AG09319 (cell line): ENCODE results near the gene PAQR7.

ENCODE experiments used
- DNase-seq: peaks from one replicate; pipeline ENCODE4 v3.0.0-alpha.2; 2010; ENCODE audit warnings: low read depth; ENCODE audit errors: extremely low read depth
- TF ChIP-seq, protein P1 (sequence below): IDR thresholded peaks from 2 replicates; pipeline ENCODE4 v1.5.1; 2011; ENCODE audit warnings: low read depth, mild to moderate bottlenecking, inconsistent platforms, low read length, moderate library complexity

The PAQR7 gene

DNA sequence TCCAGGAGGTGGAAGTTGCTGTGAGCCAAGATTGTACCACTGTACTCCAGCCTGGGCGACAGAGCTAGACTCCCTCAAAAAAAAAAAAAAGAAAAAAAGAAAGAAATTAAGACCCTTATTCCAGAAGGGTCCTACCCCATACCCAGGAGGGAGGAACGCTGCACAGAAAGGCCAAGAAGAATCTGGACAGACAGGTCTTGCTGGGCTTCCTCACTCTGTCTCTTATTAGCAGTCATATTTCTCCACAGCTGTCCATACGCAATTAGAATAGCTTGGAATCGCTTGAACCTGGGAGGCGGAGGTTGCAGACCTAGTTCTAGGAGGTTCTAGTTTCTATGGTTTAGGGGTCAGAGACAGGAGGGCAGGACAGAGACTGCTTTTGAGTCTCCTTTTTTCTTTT, 3.2 kb upstream of the PAQR7 start:
- no peak for DNase-seq
- TF ChIP-seq, protein P1, sequence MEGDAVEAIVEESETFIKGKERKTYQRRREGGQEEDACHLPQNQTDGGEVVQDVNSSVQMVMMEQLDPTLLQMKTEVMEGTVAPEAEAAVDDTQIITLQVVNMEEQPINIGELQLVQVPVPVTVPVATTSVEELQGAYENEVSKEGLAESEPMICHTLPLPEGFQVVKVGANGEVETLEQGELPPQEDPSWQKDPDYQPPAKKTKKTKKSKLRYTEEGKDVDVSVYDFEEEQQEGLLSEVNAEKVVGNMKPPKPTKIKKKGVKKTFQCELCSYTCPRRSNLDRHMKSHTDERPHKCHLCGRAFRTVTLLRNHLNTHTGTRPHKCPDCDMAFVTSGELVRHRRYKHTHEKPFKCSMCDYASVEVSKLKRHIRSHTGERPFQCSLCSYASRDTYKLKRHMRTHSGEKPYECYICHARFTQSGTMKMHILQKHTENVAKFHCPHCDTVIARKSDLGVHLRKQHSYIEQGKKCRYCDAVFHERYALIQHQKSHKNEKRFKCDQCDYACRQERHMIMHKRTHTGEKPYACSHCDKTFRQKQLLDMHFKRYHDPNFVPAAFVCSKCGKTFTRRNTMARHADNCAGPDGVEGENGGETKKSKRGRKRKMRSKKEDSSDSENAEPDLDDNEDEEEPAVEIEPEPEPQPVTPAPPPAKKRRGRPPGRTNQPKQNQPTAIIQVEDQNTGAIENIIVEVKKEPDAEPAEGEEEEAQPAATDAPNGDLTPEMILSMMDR, result no peak

DNA sequence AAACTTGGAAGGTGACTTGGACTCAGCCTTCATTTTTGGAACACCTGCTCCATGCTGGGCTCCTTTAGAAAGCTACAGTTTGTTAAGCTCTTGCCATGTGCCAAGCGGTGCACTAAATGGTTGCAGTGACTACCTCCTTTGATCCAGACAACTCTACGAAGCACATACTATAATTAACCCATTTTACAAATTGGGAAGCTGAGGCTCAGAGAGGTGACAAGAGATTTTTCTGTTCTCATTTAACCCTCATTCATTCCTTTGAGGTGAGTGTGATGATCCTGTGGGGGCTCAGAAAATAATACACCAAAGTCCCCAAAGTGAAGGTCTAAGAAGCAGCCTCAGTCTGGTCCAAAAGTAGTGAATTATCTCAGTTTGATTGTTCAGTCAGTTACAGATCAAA, 1.6 kb upstream of the PAQR7 start:
- TF ChIP-seq, protein P1, result no peak
- DNase-seq, result no peak

DNA sequence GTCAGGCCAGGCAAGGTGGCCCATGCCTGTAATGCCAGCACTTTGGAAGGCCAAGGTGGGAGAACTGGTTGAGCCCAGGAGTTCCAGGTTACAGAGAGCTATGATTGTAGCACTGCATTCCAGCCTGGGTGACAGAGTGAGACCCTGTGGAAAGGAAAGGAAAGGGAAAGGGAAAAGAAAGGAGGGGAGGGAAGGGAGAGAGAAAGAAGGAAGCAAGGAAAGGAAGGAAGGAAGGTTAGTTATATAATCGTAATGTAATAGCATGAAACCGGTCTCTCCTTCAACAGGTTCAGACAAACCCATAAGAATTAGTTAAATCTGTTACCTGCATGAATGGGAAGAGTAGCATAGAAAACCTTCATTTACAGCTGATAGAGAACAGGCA, 1.2 kb upstream of the PAQR7 start:
- TF ChIP-seq, protein P1, result no peak
- no peak for DNase-seq

DNA sequence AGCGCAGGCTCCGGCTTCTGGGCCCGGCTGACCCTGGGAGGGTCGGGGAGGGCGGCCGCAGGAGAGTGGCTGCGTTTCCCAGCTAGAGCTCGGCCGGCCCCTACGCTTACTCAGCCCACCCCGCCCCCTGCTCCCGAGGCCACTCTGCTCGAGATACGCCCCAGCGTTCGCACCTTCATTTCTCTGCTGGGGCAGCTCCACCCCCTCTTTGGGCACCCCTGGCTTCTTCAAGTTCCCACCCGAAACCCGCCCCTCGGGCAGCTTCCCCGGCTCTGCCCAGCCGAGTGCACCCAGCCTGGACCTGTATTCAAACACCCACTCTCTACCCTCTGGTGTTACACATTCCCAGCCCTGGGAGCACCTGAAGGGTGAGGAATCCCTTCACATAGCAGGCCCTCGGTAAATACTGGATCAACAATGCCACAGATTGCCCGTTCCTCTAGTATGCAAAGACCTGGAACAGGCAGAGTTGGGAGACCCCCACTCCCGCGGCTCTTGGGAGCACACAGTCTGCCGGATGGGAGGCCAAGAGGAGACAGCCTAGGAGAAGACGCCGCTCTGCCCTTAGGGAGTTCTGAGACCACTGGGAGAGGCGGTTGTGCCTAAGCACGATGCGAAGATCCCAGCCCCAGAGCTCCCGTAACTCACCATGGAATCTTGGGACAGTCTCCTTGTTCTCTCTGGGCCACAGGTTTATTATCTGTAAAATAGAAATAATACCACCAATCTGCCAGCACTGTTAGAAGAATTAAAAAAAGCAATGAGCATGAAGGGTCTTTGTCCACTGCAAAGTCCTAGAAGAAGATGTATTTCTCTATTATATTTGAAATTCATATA, 566 bp upstream of the PAQR7 start:
- TF ChIP-seq, protein P1, result no peak
- DNase-seq, result no peak

DNA sequence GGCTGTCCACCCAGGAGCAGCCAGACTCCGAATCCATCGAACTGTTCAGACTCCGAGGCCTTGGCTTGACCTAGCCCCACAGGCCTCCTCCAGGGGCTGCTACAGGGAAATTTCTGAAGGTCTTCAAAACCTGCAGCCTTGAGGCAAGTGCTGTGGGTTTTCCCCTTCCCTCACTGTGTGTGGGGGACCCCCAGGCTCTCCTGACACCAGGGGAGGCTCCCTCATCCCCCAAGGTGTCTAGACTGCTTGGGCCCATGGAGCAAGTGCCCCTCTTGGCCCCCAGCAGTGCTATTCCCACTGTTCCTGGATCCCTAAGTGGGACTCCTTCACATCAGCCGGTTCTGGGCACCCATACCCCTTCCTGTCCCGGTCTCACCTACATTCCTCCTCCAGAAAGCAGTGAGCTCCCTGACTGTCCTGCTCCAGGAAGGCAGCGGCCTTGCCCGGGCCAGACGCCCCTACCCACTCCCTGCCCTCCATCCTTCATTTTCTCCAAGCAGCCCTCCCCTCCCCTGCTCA, 814 bp downstream of the PAQR7 start:
- no peak for DNase-seq
- TF ChIP-seq, protein P1, result no peak

DNA sequence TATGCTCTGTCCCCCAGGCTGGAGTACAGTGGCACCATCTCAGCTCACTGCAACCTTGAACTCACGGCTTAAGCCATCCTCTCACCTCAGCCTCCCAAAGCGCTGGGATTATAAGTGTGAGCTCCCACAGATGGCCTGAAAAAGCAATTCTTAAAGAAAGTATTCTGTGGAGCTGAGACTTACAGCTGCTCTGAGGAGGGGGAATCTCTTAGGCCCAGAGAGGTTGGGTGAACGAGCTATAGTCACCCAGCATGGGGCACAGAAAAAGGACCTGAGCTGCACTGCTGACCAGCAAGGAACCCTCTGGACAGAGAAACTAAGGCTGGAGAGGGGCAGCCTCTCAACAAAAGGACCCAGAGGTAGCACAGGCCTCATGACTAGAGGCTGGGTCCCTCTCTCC, 1.3 kb downstream of the PAQR7 start:
- DNase-seq, result no peak

DNA sequence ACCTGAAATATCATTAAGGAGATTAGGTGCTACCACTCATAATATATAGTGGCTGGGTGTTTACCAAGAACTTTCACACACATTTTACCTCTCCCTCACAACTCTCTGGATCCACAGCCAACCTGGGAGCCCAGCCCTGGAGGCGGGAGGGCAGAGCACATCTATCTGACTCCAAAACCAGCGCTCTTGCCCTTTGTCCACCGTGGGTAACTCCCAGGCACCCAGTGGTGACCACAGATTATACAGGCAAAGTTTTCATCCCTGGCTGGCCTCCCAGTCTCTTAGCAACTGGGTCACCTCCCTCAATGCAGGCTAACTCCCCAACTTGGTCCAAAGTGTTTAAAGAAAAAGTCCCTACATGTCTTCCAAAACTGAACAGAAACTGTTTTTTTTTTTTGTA, 2.4 kb downstream of the PAQR7 start:
- TF ChIP-seq, protein P1, result no peak
- DNase-seq, result no peak

More for the DNA sequence above, 1.3 kb downstream of the PAQR7 start:
- TF ChIP-seq, protein P1, result no peak
